A673 (cell line): ENCODE data around the gene AMOTL1. TPM values are rescaled to one million over a fixed set of nuclear protein-coding genes. Genes with fewer than 3 reads are reported as not detected.

Experiments used
- BruUV-seq: library from RNA; stranded (reverse); fragments of 400-500 nt; replicated peaks from 2 replicates; lab custom pipeline; 2021; lab: Mats Ljungman, UMichigan
- CTCF ChIA-PET: fragments of 300-600 bp; sonication (Branson Sonifier 250); formaldehyde crosslinking; loops from one replicate; lab custom pipeline; 2022; ENCODE audit warnings: antibody characterized with exemption; lab: Charles Lee
- POLR2A ChIA-PET: fragments of 300-600 bp; sonication (Branson Sonifier 250); formaldehyde crosslinking; loops from one replicate; lab custom pipeline; 2022; ENCODE audit warnings: antibody characterized with exemption; ENCODE audit not compliant: low non-redundant PET; lab: Charles Lee
- DNase-seq: peaks from one replicate; pipeline ENCODE4 v3.0.0-alpha.2; 2015; ENCODE audit warnings: low spot score
- H3K27ac ChIP-seq: fragments of 200-600 bp; sonication (generic); 2 replicates; pipeline ENCODE4 v1.5.1; 2016; ENCODE audit warnings: mixed run types, low read depth, mild to moderate bottlenecking, mixed read lengths, antibody characterized with exemption, low read length; ENCODE audit not compliant: poor library complexity, severe bottlenecking
- H3K27me3 ChIP-seq: fragments of 200-600 bp; sonication (generic); replicated peaks from 2 replicates; pipeline ENCODE4 v1.6.1; 2017; ENCODE audit warnings: mixed run types, low read depth, mild to moderate bottlenecking, mixed read lengths, antibody characterized with exemption, low read length; ENCODE audit not compliant: insufficient read depth, poor library complexity
- H3K36me3 ChIP-seq: fragments of 200-600 bp; sonication (generic); 2 replicates; pipeline ENCODE4 v1.6.1; 2016; ENCODE audit warnings: mixed run types, mild to moderate bottlenecking, mixed read lengths, antibody characterized with exemption, low read length; ENCODE audit not compliant: insufficient read depth, poor library complexity, severe bottlenecking
- H3K4me1 ChIP-seq: fragments of 200-600 bp; sonication (generic); 2 replicates; pipeline ENCODE4 v1.6.1; 2017; ENCODE audit warnings: mixed run types, mild to moderate bottlenecking, mixed read lengths, antibody characterized with exemption, low read length; ENCODE audit not compliant: insufficient read depth, poor library complexity, severe bottlenecking
- H3K4me3 ChIP-seq: fragments of 200-600 bp; sonication (generic); 2 replicates; pipeline ENCODE4 v1.5.1; 2016; ENCODE audit warnings: low read depth, mixed run types, mild to moderate bottlenecking, mixed read lengths, low read length; ENCODE audit not compliant: poor library complexity, severe bottlenecking
- H3K9me3 ChIP-seq: fragments of 200-600 bp; sonication (generic); 2 replicates; pipeline ENCODE4 v1.6.1; 2016; ENCODE audit warnings: mixed run types, low read depth, mild to moderate bottlenecking, mixed read lengths, antibody characterized with exemption, low read length; ENCODE audit not compliant: poor library complexity, severe bottlenecking
- CTCF ChIP-seq: fragments of 300-800, 200-600 bp; sonication (generic); conservative IDR thresholded peaks from 2 replicates; pipeline ENCODE4 v1.5.1; 2017; ENCODE audit warnings: low read depth, mild to moderate bottlenecking, antibody characterized with exemption, low read length, moderate library complexity, mixed read lengths
- EZH2 ChIP-seq: fragments of 200-600 bp; sonication (generic); IDR thresholded peaks from 2 replicates; pipeline ENCODE4 v1.6.1; 2017; ENCODE audit warnings: borderline replicate concordance, low read depth, mild to moderate bottlenecking, mixed read lengths, antibody characterized with exemption, low read length; ENCODE audit not compliant: poor library complexity, severe bottlenecking
- intact Hi-C: fragments of 100-400 bp; cut with micrococcal nuclease; formaldehyde crosslinking; loops from one replicate; pipeline ENCODE4 v1.10.0; 2022; ENCODE audit not compliant: unreplicated experiment
- total RNA-seq: library from RNA; stranded (reverse); gene quantifications from 2 replicates; pipeline ENCODE4 v1.2.3, GENCODE V29; 2021

Gene AMOTL1
- total RNA-seq, 1 experiment from 2014 or later = 68.5 TPM

GRCh38 chr11:94924171-94924572 lies 156.0 kb downstream of the AMOTL1 start:
- no TSS peak for BruUV-seq
- intact Hi-C loops = no loop called here
- POLR2A ChIA-PET = no interaction called here
- TF ChIP-seq EZH2 = no peak
- TF ChIP-seq CTCF = no peak
- peaks cover 34% of the 10 kb centered on the region for H3K4me1 ChIP-seq
- no peaks in the 10 kb centered on the region for H3K36me3 ChIP-seq
- no peak overlapping the region for H3K27ac ChIP-seq
- DNase-seq = no peak
- no peak overlapping the region for H3K4me3 ChIP-seq
- CTCF ChIA-PET = no interaction called here
- no peaks in the 10 kb centered on the region for H3K9me3 ChIP-seq
- H3K27me3 ChIP-seq = no peaks in the 10 kb centered on the region

GRCh38 chr11:94924612-94925011 lies 156.5 kb downstream of the AMOTL1 start:
- Histone ChIP-seq H3K4me3 (no peak overlapping the region), H3K4me1 (peaks cover 34% of the 10 kb centered on the region), H3K27ac (no peak overlapping the region), H3K27me3 (no peaks in the 10 kb centered on the region), H3K36me3 (no peaks in the 10 kb centered on the region), H3K9me3 (no peaks in the 10 kb centered on the region)
- POLR2A ChIA-PET = no interaction called here
- BruUV-seq = no TSS peak
- DNase-seq = peak; percentile 46
- intact Hi-C loops = no loop called here
- CTCF ChIA-PET = no interaction called here
- TF ChIP-seq EZH2 (no peak), CTCF (no peak)

- H3K36me3 ChIP-seq = no peaks in the 10 kb centered on the region
- TF ChIP-seq EZH2 = no peak
- no peak for TF ChIP-seq CTCF
- H3K4me1 ChIP-seq = peaks cover 34% of the 10 kb centered on the region
- peak overlapping the region; percentile 60 for H3K27ac ChIP-seq
- no peaks in the 10 kb centered on the region for H3K27me3 ChIP-seq
- ChIA-PET CTCF (interaction anchor here (0.6 to 0.9 kb wide), 2 partner anchors 9 to 302 kb away, joined by 3 to 4 read pairs; no protein-coding TSS in a partner anchor), POLR2A (no interaction called here)
- intact Hi-C loops = no loop called here
- no peak overlapping the region for H3K4me3 ChIP-seq
- no TSS peak for BruUV-seq
- no peaks in the 10 kb centered on the region for H3K9me3 ChIP-seq
- DNase-seq = peak; percentile 42
Observed at GRCh38 chr11:94925422-94926270, 157.5 kb downstream of the AMOTL1 start.
